Middle frontal gyrus (tissue), 1 donor: Measurements from ENCODE around the gene CSRNP2.
"Not testable (repeated sequence)": the region's sequence is repeated elsewhere in the genome, so short reads cannot be mapped to it uniquely, and the experiment has no call there.

Experiments used
- DNase-seq: peaks from one replicate; pipeline ENCODE4 v3.0.0-alpha.2; 2015; ENCODE audit warnings: low spot score; ENCODE audit errors: extremely low spot score

CSRNP2 gene

DNA sequence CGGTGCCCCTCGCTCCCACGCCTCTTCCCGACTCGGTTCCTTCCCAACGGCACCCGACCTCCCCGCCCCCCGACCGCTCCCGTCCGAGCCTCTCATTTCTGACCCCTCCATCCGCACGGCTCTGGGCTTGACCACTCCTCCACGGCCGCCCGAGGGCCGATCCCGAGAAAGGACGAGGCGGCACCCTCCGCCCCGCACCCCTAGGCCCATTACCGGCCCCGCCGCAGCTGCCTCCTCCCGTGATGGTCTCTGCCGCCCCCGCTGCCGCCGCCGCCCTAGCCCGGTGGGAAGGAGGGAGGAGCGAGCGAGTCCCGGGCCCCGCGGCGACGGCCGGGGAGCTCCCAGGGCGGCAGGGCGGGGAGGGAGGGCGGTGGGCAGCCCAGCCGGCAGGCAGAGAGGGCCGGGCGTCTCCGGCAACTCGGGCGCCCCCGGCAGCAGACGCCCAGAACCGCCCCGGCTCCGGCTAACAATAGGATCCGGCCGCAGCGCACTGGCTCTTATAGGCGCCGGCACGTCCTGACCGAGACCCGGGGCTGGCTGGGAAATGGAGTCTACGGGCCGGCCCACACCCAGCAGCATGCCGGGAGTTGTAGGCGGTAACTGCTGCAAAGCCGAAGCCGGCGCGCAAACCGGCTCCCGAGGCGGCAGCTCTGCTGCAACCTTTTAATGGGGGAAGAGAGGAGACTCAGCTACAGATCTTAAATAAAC is at the start of gene CSRNP2:
Gene CSRNP2 (minus strand): TSS at position 471 of the 708 bp plus-strand sequence. CDS start 7,035 bp downstream, outside the sequence.
- DNase-seq, result peak; percentile 91

GRCh38 chr12:51132693-51133092 is 49.3 kb upstream of the CSRNP2 start:
- no peak for DNase-seq

DNA sequence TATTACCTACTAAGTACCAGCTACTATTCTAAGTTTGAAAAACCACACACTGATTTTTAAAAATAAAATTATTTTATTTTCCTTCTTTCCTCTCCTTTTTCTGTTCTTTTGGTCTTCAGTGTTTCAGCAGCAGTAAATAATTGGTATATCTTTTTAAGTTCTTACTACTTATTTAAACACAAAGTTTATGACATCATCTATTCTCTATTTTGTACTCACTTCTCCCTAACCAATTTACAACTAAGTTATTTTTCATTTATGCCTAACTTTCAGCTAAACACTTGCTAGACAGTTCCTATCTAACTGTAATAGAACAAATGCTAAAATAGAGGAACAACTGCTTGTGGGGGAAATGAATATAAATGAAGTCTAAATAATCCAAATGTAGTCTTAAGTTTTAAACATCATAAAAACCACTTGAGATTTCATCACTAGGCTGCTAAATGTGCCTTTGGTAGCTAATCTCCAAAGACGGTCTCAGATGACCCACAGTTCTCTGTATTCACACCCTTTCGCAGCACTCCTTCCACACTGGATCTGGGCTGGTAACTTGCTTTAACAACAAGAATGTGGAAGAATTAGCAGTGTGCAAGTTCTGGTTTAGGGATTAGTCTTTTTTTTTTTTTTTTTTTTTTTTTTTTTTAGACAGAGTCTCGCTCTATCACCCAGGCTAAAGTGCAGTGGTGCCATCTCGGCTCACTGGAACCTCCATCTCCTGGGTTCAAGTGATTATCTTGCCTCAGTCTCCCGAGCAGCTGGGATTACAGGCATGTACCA is 48.5 kb upstream of the CSRNP2 start:
- DNase-seq, result no peak

- DNase-seq, result no peak
Measured at GRCh38 chr12:51128919-51129318, 45.5 kb upstream of the CSRNP2 start.

GRCh38 chr12:51127050-51127729 is 43.8 kb upstream of the CSRNP2 start:
- no peak for DNase-seq

DNA sequence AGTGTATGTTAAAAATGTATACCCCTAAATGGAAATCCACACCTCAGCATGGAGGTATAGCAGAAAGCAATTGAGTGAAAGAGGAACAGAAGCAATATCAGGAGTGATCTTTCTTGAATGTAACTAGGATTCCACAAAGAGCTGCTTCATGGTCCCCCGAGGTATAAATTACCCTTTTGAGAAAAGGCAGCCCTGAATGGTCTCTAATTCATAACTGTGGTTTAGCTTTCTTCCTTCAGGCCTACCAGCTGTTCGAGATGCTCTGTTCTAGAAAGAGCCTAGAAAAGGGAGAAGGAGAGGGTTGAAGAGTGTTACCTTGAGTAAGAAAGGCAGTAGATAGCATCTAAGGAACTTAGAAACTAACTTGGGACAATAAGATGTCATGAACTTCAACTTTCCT is 42.9 kb upstream of the CSRNP2 start:
- DNase-seq, result no peak

- no peak for DNase-seq
Measured at GRCh38 chr12:51124504-51124903, 41.1 kb upstream of the CSRNP2 start.

- no peak for DNase-seq
Measured at GRCh38 chr12:51122844-51123243, 39.4 kb upstream of the CSRNP2 start.

- DNase-seq, result no peak
Measured at GRCh38 chr12:51118706-51119105, 35.3 kb upstream of the CSRNP2 start.

DNA sequence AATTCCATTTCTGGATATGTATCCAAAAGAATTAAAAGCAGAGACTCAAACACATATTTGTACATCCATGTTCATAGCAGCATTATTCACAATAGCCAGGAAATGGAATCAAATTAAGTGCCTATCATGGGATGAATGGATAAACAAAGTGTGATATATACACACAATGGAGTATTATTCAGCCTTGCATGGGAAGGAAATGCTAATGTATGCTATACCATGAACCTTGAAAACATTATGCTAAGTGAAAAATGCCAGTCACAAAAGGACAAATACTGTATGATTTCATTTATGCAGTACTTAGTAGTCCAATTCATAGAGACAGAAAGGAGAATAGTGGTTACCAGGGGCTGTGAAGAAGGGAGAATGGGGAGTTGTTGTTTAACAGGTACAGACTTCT is 32.1 kb upstream of the CSRNP2 start:
- DNase-seq, result no peak

- DNase-seq, result no peak
Measured at GRCh38 chr12:51108136-51108535, 24.7 kb upstream of the CSRNP2 start.

GRCh38 chr12:51103977-51104376 is 20.6 kb upstream of the CSRNP2 start:
- no peak for DNase-seq

- DNase-seq, result no peak
Measured at GRCh38 chr12:51098611-51099010, 15.2 kb upstream of the CSRNP2 start.

DNA sequence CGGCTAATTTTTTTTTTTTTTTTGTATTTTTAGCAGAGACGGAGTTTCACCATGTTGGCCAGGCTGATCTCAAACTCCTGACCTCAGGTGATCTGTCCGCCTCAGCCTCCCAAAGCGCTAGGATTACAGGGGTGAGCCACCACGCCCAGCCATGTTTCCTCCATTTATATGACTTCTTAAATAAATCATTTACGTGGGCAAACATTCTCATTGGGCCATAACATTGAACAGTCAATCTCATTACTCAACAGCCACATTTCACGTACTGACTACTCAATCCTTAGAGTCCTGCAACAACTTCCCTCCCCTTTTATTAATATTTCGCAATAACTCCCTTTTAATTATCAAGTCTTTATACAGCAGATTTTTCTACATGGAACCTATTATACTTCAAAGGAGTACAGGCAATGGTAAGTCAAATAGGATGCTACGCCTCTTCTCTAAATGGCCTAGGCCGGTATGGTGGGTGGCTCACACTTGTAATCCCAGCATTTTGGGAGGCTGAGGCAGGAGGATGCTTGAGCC is 7.4 kb upstream of the CSRNP2 start:
- no peak for DNase-seq

DNA sequence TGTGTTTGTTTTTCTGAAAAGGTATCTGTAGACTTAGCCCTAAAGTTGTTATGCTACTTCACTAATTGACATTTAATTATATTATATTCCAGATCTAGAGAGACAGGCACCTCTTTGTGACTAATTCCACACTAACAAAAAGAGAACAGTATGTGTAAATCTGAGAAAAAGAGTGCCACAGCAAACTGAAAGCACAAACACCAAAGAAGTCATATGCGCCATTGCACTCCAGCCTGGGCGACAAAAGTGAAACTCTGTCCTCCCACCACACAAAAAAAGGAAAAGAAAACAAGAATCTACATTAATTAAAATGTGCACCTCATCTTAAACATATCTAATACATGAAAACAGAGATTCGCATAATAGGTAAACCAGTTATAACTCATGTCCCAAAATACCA is 4.4 kb upstream of the CSRNP2 start:
- DNase-seq, result no peak

DNA sequence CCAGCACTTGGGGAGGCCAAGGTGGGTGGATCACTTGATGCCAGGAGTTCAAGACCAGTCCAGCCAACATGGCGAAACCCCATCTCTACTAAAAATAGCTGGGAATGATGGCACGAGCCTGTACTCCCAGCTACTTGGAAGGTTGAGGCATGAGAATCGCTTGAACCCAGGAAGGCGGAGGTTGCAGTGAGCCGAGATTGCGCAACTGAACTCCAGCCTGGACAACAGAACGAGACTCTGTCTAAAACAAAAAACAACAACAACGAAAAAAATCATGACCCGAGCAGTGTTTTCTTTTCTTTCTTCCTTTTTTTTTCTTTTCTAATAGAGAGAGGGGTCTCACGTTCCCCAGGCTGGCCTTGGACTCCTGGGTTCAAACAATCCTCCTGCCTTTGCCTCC is 3.5 kb upstream of the CSRNP2 start:
- no peak for DNase-seq

GRCh38 chr12:51085757-51086156 is 2.4 kb upstream of the CSRNP2 start:
- DNase-seq, result no peak

DNA sequence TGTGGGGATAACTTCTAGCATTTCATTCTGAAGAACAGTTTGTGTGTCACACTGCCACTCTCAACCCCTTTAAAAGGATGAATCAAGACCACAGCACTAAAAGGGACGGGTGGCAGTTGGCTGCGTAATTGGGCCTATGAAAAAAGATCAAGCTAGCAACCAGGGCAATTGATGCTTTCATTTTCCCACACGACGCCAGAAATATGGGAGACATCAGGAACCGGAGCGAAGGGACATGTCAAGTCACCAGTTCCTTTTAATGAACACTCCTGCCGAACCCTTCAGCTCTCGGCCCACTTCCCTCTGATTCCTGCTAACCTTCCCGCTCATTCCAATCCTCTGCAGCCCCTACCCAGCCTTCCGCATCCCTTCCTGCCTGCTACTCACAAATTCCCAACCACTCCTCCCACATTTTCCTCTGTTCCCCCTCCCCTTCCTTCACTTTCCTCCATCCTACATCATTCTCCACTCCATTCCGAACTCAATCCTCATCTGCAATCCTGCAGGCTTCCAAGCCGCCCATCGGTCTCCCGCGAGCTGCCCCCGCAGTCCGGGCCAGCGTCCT is 753 bp downstream of the CSRNP2 start:
- peak; percentile 14 for DNase-seq

DNA sequence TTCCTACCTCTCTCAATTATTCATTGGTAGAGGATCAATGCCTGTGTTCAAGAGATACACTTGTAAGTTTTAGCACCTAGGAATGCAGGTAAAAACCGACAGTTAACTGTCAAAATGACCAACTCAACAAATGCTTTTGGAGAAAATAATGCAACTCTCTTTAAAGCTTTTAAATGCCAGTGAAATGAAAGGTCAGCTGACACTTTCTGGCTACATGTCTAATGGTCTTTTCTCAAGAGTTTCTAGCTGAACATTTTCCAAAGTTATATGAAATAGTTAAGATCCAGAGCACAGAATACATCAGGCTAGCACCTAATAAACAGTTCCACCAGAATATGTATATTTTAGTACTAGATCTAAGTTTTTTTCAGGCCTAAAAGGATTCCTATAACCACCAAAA is 2.0 kb downstream of the CSRNP2 start:
- DNase-seq, result no peak

DNA sequence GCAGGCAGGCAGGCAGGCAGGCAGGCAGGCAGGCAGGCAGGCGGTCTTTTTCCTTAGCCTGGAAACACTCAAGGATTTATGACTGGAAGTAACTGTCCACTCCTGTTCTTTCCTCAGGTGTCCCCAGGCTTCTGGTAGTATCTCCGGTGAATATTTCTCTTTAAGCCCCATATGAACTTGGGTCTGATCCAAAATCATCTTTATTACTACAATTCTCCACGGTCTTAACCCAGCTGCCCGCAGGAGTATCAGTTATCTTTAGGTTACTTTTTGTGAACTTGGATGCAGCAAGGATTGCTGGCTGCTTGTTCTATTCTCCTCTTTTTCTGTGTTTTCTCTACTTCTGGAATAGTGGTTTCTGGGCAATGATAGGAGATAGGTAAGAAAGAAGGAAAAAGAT is 3.3 kb downstream of the CSRNP2 start:
- no peak for DNase-seq

GRCh38 chr12:51078866-51079265 is 4.5 kb downstream of the CSRNP2 start:
- DNase-seq, result not testable (repeated sequence)

DNA sequence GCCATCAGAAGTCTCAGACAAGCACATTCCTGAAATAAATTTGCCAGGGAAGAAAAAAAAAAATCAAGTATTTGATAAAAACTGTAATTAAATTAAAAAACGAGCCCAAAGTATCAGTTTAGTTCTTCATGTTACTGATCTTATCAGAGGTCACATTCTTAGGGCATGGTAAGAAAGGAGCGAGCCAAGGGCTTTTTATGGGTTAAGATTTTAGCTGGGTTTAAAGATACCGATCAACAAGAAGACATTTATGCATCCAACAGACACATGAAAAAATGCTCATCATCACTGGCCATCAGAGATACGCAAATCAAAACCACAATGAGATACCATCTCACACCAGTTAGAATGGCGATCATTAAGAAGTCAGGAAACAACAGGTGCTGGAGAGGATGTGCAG is 5.0 kb downstream of the CSRNP2 start:
- not testable (repeated sequence) for DNase-seq
